Embryonic facial prominence (tissue), 1 donor: ENCODE data around the gene ZNF853.

Experiments used
- DNase-seq: peaks from one replicate; pipeline ENCODE4 v3.0.0-alpha.2; 2016; ENCODE audit errors: extremely low spot score

The ZNF853 gene

GRCh38 chr7:6636741-6637543 is 21.5 kb downstream of the ZNF853 start, which contains the start of gene ZNF316:
ZNF316 (plus strand) TSS chr7:6637318; CDS start chr7:6642410, 5,092 bp downstream.
- DNase-seq, result no peak

DNA sequence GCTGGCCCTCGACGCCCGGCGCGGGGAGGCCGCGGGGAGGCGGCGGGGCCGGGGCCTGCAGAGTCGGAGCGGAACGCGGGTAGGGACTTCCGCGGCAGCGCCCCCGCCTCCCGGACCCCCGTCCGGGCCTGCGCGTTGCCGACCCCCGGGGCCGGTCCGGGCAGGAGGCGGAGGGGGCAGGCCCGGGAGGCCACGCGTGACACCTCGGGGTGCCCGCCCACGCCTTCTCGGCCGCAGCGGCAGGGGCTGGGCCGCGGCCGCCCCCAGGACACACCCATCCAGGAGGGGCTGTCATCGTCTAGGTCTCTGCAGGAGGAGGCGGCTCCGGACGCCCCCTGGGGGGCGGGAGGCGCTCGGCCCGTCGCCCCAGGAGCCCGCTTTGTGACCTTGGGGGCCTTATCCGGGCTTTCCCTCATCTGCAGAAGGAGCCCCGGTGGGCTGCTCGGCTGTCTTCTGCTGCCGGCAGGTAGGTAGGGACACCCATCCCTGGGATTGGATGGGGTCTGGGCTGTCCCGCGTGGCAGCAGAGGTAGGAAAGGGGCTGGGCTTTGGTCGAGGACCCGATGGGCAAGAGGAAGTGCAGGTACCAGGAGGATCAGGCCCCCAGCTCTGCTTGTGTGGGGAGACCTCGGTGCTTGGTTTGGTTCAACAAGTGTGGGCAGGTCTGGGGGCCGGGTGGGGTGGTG is 22.3 kb downstream of the ZNF853 start:
- no peak for DNase-seq

- no peak for DNase-seq
Measured at GRCh38 chr7:6639032-6639431, 23.6 kb downstream of the ZNF853 start.

DNA sequence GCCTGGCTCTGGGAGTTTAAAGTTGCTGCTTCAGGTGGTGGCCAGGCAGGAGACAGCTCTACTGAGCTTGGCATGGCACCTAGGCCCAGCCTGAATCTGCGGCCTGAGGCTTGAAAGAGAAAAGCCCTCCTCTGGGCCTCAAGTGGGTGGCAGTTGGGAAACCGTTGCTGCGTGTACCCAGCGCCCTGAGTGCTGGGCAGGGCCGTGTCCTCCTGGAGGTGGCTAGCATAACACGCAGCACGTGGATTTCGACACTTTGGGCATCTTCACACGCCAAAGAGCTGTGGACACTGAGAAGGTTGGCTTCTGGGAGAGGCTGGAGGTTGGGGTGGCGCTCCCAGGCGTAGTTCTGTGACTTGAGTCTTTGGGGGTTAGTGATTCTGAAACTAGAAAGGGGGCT is 24.2 kb downstream of the ZNF853 start:
- DNase-seq, result no peak

DNA sequence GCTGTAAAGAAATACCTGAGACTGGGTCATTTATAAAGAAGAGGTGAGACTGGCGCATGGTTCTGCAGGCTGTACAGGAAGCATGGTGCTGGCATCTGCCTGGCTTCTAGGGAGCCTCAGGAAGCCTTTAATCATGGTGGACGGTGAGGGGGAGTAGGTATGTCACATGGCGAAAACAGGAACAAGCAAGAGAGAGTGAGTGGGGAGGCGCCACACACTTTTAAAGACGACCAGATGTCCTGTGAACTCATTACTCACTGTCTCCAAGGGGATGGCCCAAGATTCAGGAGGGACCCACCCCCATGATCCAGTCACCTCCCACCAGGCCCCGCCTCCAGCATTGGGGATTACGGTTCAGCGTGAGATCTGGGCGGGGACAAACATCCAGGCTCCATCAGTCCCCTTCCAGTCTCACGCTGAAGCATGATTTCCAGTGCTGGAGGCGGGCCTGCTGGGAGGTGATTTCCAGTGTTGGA is 24.9 kb downstream of the ZNF853 start:
- DNase-seq, result no peak

GRCh38 chr7:6641305-6642035 is 26.1 kb downstream of the ZNF853 start:
- no peak for DNase-seq

DNA sequence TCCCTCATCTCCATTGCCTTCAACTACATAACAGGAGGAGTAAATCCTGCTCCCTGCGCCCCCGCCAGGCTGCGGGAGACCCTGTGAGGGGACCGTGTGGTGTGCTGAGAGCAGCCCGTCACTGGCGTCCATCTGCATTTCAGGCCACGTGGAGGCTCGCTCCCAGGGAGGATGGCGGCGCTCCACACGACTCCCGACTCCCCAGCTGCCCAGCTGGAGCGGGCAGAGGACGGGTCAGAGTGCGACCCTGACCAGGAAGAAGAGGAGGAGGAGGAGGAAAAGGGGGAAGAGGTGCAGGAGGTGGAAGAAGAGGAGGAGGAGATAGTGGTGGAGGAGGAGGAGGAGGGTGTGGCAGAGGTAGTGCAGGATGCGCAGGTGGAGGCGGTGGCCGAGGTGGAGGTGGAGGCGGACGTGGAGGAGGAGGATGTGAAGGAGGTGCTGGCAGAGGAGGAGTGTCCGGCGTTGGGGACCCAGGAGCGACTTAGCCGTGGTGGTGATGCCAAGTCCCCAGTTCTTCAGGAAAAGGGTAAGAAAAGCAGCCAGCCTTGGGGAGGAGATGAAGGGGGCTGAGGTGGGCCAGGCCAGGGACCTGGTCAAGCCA is 26.9 kb downstream of the ZNF853 start:
- DNase-seq, result no peak

DNA sequence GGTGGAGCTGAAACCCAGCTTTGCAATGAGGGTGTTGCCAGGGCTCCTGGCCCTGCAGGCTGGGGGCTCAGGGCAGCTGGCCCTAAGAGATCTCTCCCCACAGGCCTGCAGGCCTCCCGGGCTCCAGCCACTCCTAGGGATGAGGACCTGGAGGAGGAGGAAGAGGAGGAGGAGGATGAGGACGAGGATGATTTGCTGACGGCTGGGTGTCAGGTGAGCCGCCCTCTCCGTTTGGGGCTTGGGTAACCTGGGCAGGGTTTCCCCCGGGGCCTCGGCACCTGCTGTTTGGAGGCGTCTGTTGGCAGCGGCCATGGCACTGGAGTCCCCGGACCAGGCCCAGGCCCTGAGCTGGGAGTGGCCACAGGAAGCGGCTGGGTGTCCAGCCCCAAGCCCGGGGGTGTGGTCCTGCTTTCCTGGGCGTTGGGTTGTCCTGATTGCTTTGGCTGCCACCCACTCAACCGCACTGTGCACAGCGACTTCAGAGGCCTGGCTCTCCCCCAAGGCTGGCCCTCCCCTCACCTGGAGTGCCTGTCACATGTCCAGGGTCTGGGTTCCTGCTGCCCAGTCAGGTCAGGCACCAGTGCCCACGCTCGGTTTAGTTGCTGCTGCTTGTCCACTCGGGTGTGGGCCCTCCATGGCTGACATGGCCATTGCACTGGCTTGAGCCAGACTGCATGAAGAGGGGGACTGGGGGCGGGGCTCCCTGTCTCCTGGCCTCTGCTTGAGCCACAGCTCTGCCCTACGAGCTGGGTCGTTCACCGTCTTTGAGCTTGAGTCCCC is 27.6 kb downstream of the ZNF853 start:
- DNase-seq, result no peak

GRCh38 chr7:6643915-6644625 is 28.7 kb downstream of the ZNF853 start:
- DNase-seq, result no peak

GRCh38 chr7:6644728-6645127 is 29.3 kb downstream of the ZNF853 start:
- no peak for DNase-seq

DNA sequence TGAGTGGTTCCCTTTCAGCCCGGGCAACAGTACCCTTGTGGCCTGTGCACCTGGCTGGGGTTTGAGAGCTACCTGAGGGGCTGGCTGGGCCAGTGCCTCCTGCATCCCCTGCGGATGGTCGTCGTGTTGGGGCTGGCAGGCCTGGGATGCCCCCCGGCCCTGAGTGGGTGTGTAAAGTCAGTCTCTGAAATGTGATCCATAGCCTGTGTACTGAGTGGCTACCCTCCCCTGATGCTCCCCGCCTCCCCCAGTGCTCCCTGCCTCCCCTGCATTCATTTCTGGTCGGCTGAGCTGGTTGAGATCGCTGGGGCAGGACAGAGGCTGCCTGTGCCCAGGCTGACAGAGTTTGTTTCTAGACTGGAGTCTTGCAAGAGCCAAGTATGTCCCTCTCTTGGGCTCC is 31.1 kb downstream of the ZNF853 start:
- no peak for DNase-seq

DNA sequence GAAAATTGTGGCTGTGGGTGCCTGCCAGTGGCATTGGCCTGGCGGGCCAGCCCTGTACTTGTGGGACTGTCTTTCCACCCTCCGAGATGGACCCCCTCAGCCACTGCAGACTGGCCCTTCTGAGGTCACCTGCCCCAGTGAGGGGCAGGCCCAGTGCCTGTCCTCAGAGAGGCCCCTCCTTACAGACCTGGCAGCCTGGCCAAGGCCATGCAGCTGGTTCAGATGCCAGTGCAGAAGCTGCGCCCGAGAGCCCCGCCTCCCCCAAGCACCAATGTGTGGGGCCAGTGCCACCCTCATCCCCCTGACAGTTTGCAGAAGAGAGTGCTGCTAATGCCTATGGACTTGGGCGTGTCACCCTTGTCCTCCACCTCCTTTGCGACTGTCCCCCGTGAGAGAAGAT is 31.7 kb downstream of the ZNF853 start:
- DNase-seq, result no peak

DNA sequence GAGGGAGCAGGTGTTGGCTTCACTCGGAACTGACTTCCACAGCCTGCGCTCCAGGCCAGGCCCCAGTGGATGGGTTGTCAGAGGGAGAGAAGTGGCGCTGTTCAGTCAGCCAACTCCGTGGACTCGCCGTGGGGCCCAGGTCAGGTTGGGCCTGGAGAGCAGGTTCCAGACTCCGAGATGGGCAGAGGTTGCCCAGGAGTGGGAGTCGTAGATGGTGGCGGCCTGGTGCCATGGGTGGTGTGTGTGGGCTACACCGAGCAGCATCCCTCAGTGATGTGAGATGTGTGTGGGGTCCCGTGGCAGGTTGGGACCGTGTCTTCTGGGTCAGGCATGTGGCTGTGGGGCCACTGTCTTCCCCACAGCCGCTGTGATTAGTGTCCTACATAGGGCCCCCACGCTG is 32.1 kb downstream of the ZNF853 start:
- DNase-seq, result no peak

DNA sequence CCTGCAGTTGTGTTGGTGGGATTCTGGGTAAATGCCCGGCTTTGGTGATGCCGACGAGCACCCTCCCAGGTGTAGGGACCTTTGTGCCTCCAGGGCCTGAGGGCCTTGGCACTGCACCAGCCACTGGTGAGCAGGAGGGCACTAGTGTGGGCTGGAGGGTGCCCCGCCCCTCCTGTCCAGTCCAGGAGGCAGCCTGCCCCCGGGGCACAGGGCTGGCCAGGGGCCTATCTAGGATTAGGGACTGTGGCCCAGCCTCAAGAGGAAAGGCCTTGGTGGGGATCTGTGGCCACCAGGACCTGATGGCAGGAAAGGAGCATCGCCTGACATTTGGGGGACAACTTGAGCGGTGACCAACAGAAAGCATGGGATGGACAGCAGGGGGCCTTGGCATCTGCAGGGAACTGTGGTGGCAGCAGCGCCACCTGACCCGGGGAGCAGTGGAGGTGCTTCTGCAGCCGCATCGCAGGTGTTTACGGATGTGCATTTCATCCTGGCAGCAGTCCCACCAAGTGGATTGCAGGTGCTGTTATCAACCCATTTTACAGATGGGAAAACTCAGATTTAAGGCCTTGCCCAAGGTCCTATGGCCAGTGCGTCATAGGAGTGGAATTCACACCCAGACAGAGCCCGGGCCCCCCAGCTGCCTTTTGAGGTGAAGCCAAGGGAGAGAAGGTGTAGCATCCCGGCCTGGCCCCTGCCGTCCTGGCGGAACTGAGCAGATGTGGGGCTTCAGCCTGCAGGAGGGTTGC is 32.8 kb downstream of the ZNF853 start:
- no peak for DNase-seq

GRCh38 chr7:6648815-6649104 is 33.4 kb downstream of the ZNF853 start:
- DNase-seq, result no peak

- DNase-seq, result no peak
Measured at GRCh38 chr7:6649241-6649961, 34.0 kb downstream of the ZNF853 start.

- DNase-seq, result no peak
Measured at GRCh38 chr7:6650086-6650485, 34.7 kb downstream of the ZNF853 start.

DNA sequence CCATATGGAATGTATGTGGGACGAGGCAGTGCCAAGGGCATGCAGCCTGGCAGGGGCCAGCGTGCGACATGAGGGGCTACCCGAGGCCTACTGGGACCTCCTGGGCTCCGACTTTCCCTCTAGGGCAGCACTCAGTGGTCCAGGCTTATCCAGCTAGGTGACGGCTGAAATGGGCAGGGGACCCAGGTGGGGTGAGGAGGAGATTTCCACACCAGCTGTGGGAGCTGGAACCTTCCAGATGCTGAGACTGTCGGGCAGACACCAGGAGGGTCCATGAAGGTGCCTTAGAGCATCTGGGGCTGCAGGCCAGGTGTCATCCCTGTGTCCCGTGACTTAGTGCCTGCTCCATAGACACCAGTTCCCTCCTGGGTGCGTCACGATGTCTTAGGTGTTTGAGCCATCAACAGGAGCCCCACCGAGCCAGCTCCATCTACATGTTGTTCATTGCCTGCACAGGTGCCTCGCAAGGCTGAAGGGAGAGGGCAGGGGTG is 35.2 kb downstream of the ZNF853 start:
- DNase-seq, result no peak

DNA sequence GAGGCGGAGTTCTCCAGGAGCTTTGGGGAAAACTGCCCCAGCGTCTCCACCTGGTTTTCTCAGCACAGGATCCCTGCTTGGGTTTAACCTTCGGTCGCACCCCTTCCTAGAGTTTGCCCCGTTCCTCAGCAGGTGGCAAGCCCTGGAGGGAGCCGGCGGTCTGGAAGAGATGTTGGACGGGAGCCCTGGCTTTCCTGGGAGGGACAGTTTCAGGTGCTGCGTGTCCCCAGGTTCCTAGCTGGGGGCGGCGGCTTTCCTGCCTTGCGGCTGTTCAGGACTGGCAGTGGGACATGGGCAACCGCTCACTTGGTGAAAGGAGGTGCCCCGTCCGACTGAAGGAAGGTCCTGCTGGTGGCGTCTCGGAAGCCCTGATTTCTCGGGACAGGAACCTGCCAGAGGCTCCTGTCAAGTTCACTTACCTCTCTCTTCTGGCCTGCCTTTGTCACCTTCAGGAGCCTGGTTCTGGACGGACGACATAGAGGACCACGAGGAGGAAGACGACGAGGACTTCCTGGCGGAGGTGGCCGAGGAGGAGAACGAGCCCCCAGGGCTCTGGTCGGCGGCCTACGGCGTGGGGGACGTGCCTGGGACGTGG is 36.5 kb downstream of the ZNF853 start:
- DNase-seq, result no peak
